A549 (cell line): ENCODE results near the gene HIPK1. TPM values are rescaled to one million over a fixed set of nuclear protein-coding genes. Genes with fewer than 3 reads are reported as not detected.

Experiments
- ATAC-seq, 2 experiments: fragments of 200-7000 bp in 1 of 2; fragments of >200 bp in 1 of 2; cut with Nextera tagmentation in 1 of 2; cut with Tn5 transposase in 1 of 2; 3 replicates each; pipeline versions ENCODE4 v1.8.0 to v1.9.1; 2018 to 2020; ENCODE audit warnings: mild to moderate bottlenecking in 1 of 2, moderate library complexity in 1 of 2
- CTCF ChIA-PET: fragments of 300-600 bp; sonication (Branson Sonifier 250); formaldehyde crosslinking; extraction: SDS; loops from one replicate; lab custom pipeline; 2021; ENCODE audit warnings: antibody characterized with exemption, inconsistent platforms; lab: Yijun Ruan, JAX
- POLR2A ChIA-PET: fragments of 350-600 bp; formaldehyde crosslinking; extraction: SDS; loops from one replicate; lab custom pipeline; 2021; ENCODE audit warnings: antibody characterized with exemption, inconsistent platforms; lab: Yijun Ruan, JAX
- DNase-seq, 2 experiments: peaks; one replicate each; pipeline versions ENCODE4 v3.0.0 to v3.0.0-alpha.2; 2011 to 2016; ENCODE audit warnings: low read depth in 1 of 2, low spot score in 1 of 2
- FAIRE-seq: peaks from 2 replicates; lab custom pipeline; 2011; peaks lifted over from hg19 to GRCh38; lab: Jason Lieb, UNC
- H3K27ac ChIP-seq, 2 experiments: fragments of >200 bp; sonication (Bioruptor Twin); formaldehyde crosslinking; 3 replicates each; pipeline ENCODE4 v1.5.1; 2016 to 2017
- H3K4me1 ChIP-seq: fragments of >200 bp; sonication (Bioruptor Twin); formaldehyde crosslinking; 3 replicates; pipeline ENCODE4 v1.6.1; 2016
- H3K4me2 ChIP-seq: fragments of >200 bp; sonication (Bioruptor Twin); formaldehyde crosslinking; 3 replicates; pipeline ENCODE4 v1.6.1; 2016
- H3K4me3 ChIP-seq: fragments of >200 bp; sonication (Bioruptor Twin); formaldehyde crosslinking; 3 replicates; pipeline ENCODE4 v1.5.1; 2016
- H3K9me3 ChIP-seq: fragments of >200 bp; sonication (Bioruptor Twin); formaldehyde crosslinking; 3 replicates; pipeline ENCODE4 v1.6.1; 2016
- ATOH8 ChIP-seq: fragments of 250-450 bp; sonication (Bioruptor Pico); IDR thresholded peaks from 2 replicates; pipeline ENCODE4 v1.5.0; 2020; ENCODE audit warnings: low read depth, mild to moderate bottlenecking, moderate library complexity
- CHD2 ChIP-seq: fragments of 150-350 bp; IDR thresholded peaks from 2 replicates; pipeline ENCODE4 v1.6.1; 2014; ENCODE audit warnings: low read length; ENCODE audit not compliant: partially characterized antibody
- CTCF ChIP-seq: fragments of >200 bp; sonication (Bioruptor Twin); formaldehyde crosslinking; IDR thresholded peaks from 3 replicates; pipeline ENCODE4 v1.5.1; 2016
- EHMT2 ChIP-seq: fragments of 200-600 bp; sonication (generic); IDR thresholded peaks from 2 replicates; pipeline ENCODE4 v1.6.1; 2016; ENCODE audit warnings: antibody characterized with exemption, low read depth, mild to moderate bottlenecking, moderate library complexity
- EP300 ChIP-seq, 2 experiments: fragments of >200 bp; sonication (Bioruptor Twin); formaldehyde crosslinking; IDR thresholded peaks; 2 replicates in 1 of 2; 3 replicates in 1 of 2; pipeline ENCODE4 v1.6.1; 2016 to 2017
- FOSB ChIP-seq: fragments of 250-450 bp; sonication (Bioruptor Pico); IDR thresholded peaks from 2 replicates; pipeline ENCODE4 v1.5.0; 2020; ENCODE audit warnings: mild to moderate bottlenecking, moderate library complexity
- FOXS1 ChIP-seq: fragments of 250-450 bp; sonication (Bioruptor Pico); IDR thresholded peaks from 2 replicates; pipeline ENCODE4 v1.5.0; 2020; ENCODE audit warnings: mild to moderate bottlenecking, moderate library complexity
- HOXA7 ChIP-seq: fragments of 250-450 bp; sonication (Bioruptor Pico); IDR thresholded peaks from 2 replicates; pipeline ENCODE4 v1.5.0; 2020; ENCODE audit warnings: mild to moderate bottlenecking, moderate library complexity
- HOXB5 ChIP-seq: fragments of 250-450 bp; sonication (Bioruptor Pico); IDR thresholded peaks from 2 replicates; pipeline ENCODE4 v1.5.0; 2020; ENCODE audit warnings: mild to moderate bottlenecking, moderate library complexity
- JUNB ChIP-seq: fragments of >200 bp; sonication (Bioruptor Twin); formaldehyde crosslinking; IDR thresholded peaks from 2 replicates; pipeline ENCODE4 v1.6.1; 2016
- KDM1A ChIP-seq: fragments of 200-600 bp; sonication (generic); IDR thresholded peaks from 2 replicates; pipeline ENCODE4 v1.6.1; 2016; ENCODE audit warnings: low read depth, mild to moderate bottlenecking
- MAZ ChIP-seq: fragments of 150-350 bp; IDR thresholded peaks from 2 replicates; pipeline ENCODE4 v1.6.1; 2014; ENCODE audit warnings: antibody characterized with exemption, low read depth, low read length, borderline replicate concordance
- NR3C1 ChIP-seq: fragments of >200 bp; sonication (Bioruptor Twin); formaldehyde crosslinking; IDR thresholded peaks from 3 replicates; pipeline ENCODE4 v1.6.1; 2017
- PHF8 ChIP-seq: fragments of 200-600 bp; sonication (generic); IDR thresholded peaks from 2 replicates; pipeline ENCODE4 v1.6.1; 2016; ENCODE audit warnings: low read depth, mild to moderate bottlenecking, antibody characterized with exemption, moderate library complexity, borderline replicate concordance
- POLR2A ChIP-seq: IDR thresholded peaks from 2 replicates; pipeline ENCODE4 v1.6.1; 2012; ENCODE audit warnings: mild to moderate bottlenecking, low read length
- POLR2AphosphoS2 ChIP-seq: conservative IDR thresholded peaks from 2 replicates; pipeline ENCODE4 v1.6.1; 2012; ENCODE audit warnings: low read length, improper control_type of control experiment, inconsistent platforms
- RAD21 ChIP-seq, 2 experiments: fragments of >200 bp in 1 of 2; sonication (Bioruptor Twin) in 1 of 2; formaldehyde crosslinking in 1 of 2; IDR thresholded peaks in 1 of 2; conservative IDR thresholded peaks in 1 of 2; 2 replicates in 1 of 2; 3 replicates in 1 of 2; pipeline ENCODE4 v1.6.1; 2012 to 2018; ENCODE audit warnings: inconsistent platforms in 1 of 2
- RCOR1 ChIP-seq: fragments of 150-350 bp; IDR thresholded peaks from 2 replicates; pipeline ENCODE4 v1.6.1; 2014; ENCODE audit warnings: antibody characterized with exemption, low read length, low read depth
- RFX5 ChIP-seq: fragments of 450-650 bp; IDR thresholded peaks from 2 replicates; pipeline ENCODE4 v1.7.1; 2014; ENCODE audit warnings: antibody characterized with exemption, mild to moderate bottlenecking, moderate library complexity
- RNF2 ChIP-seq: fragments of 200-600 bp; sonication (generic); IDR thresholded peaks from 2 replicates; pipeline ENCODE4 v1.6.1; 2016; ENCODE audit warnings: low read depth, mild to moderate bottlenecking, antibody characterized with exemption, moderate library complexity, borderline replicate concordance
- SMC3 ChIP-seq: fragments of >200 bp; sonication (Bioruptor Twin); formaldehyde crosslinking; IDR thresholded peaks from 3 replicates; pipeline ENCODE4 v1.6.1; 2018; ENCODE audit warnings: inconsistent platforms
- SREBF2 ChIP-seq: fragments of 450-650 bp; IDR thresholded peaks from 2 replicates; pipeline ENCODE4 v1.6.1; 2014; ENCODE audit warnings: mild to moderate bottlenecking, moderate library complexity
- TFCP2L1 ChIP-seq: fragments of 250-450 bp; sonication (Bioruptor Pico); IDR thresholded peaks from 2 replicates; pipeline ENCODE4 v1.5.0; 2021; ENCODE audit warnings: mild to moderate bottlenecking
- ZC3H11A ChIP-seq: fragments of 450-650 bp; IDR thresholded peaks from 2 replicates; pipeline ENCODE4 v1.6.1; 2014; ENCODE audit warnings: antibody characterized with exemption, mild to moderate bottlenecking
- ZNF302 ChIP-seq: fragments of 250-450 bp; sonication (Bioruptor Pico); IDR thresholded peaks from 2 replicates; pipeline ENCODE4 v1.9.0; 2021; ENCODE audit warnings: inconsistent platforms, mild to moderate bottlenecking, moderate library complexity
- WGBS: methylation state at CpG from one replicate; pipeline ENCODE4 v1.1.6; 2017; ENCODE audit errors: missing lambda C conversion rate; 5-methylcytosine and 5-hydroxymethylcytosine counted together
- polyA plus RNA-seq, 4 experiments: library from polyadenylated mRNA; depleted of rRNA in 3 of 4; stranded (reverse); fragments of >200 nt; fragmentation: RNase III in 1 of 4; extraction: RNeasy Plus Mini Kit Qiagen cat#74134 plus additional on column Dnase treatment in 1 of 4; gene quantifications; 2 replicates in 3 of 4; 3 replicates in 1 of 4; pipeline ENCODE4 v1.2.3, GENCODE V29; 2011 to 2017
- TF ChIP-seq, protein P1 (sequence below): fragments of 150-350 bp; IDR thresholded peaks from 2 replicates; pipeline ENCODE4 v1.6.1; 2014; ENCODE audit warnings: low read depth, mild to moderate bottlenecking, low read length

Gene HIPK1
- polyA plus RNA-seq, 2 of the 4 experiments (the other 2 are of a cell fraction) = 11.3 to 27.4 TPM

- CTCF ChIA-PET = interaction anchor here (1.2 to 1.4 kb wide), 2 partner anchors 9 to 17 kb away, joined by 3 read pairs; partner anchors contain the start of gene AP4B1
- WGBS = 29% methylated on average over 6 of the region's 6 CpGs
- FAIRE-seq = no peak
- H3K9me3 ChIP-seq = no peaks in the 10 kb centered on the region
- no peak for TF ChIP-seq POLR2A
- TF ChIP-seq POLR2AphosphoS2 = no peak
- TF ChIP-seq KDM1A = no peak
- TF ChIP-seq FOXS1 (CRISPR knock-in tag) = no peak
- TF ChIP-seq TFCP2L1 (CRISPR knock-in tag) = no peak
- no peak for TF ChIP-seq RCOR1
- TF ChIP-seq NR3C1 = no peak
- TF ChIP-seq CHD2 = no peak
- TF ChIP-seq EHMT2 = no peak
- no peak for TF ChIP-seq EP300 (IDR thresholded peaks at IDR 0.05)
- no peak for TF ChIP-seq ZC3H11A
- no peak for TF ChIP-seq ZNF302
- TF ChIP-seq RAD21 (conservative IDR thresholded peaks at IDR 0.05 in 1 of 2, IDR thresholded peaks at IDR 0.05 in 1 of 2) = no peak
- no peak for TF ChIP-seq RNF2
- TF ChIP-seq SREBF2 = no peak
- TF ChIP-seq FOSB (CRISPR knock-in tag) = no peak
- no peak for TF ChIP-seq ATOH8 (CRISPR knock-in tag)
- TF ChIP-seq, all 56 proteins: peak for 0
- Histone ChIP-seq H3K4me2 (peak within 1 kb of the TSS; percentile 71), H3K27ac (peak within 1 kb of the TSS in 1 of 2 experiments; percentile 56; a peak in 2 of 6 replicates), H3K4me3 (no peak within 1 kb of the TSS), H3K4me1 (peaks cover 19% of the 10 kb centered on the region)
- DNase-seq (peak in 1 of 2 experiments; percentile 22), ATAC-seq (no peak)
- POLR2A ChIA-PET = no interaction called here
These were observed 41.5 kb upstream of the HIPK1 start, which contains the start of gene BCL2L15 for GRCh38 chr1:113887402-113888175. TSS of gene BCL2L15 (minus strand) at chr1:113887581. CDS start at chr1:113887375, 206 bp downstream.

DNA sequence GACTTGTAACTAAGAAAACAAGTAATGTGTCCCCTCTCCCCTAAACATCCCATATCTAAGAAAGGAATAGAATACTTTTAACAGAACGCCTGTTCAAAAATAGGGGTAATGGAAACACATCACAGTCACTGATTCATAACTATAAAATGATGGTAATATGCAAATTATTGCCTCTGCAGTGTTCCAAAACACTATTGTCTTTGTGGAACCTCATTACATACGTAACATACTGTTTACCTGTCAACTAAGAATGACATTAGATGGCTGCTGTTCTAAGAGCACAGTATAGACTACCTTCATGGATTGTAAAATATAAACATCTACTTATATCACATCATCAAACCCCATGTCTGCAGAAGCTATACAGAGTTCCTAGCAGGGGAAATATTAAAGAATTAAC lies 38.3 kb upstream of the HIPK1 start:
- Histone ChIP-seq H3K27ac (no peak overlapping the region), H3K4me1 (peaks cover 19% of the 10 kb centered on the region), H3K9me3 (no peaks in the 10 kb centered on the region), H3K4me2 (no peak overlapping the region), H3K4me3 (no peak overlapping the region)
- no peak for TF ChIP-seq HOXB5 (CRISPR knock-in tag)
- TF ChIP-seq, protein P1, sequence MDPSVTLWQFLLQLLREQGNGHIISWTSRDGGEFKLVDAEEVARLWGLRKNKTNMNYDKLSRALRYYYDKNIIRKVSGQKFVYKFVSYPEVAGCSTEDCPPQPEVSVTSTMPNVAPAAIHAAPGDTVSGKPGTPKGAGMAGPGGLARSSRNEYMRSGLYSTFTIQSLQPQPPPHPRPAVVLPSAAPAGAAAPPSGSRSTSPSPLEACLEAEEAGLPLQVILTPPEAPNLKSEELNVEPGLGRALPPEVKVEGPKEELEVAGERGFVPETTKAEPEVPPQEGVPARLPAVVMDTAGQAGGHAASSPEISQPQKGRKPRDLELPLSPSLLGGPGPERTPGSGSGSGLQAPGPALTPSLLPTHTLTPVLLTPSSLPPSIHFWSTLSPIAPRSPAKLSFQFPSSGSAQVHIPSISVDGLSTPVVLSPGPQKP = no peak
- no peak for TF ChIP-seq EP300 (IDR thresholded peaks at IDR 0.05)
- TF ChIP-seq RFX5 = no peak
- TF ChIP-seq JUNB = no peak
- TF ChIP-seq ATOH8 (CRISPR knock-in tag) = no peak
- TF ChIP-seq MAZ = no peak
- no peak for TF ChIP-seq HOXA7 (CRISPR knock-in tag)
- TF ChIP-seq RAD21 (conservative IDR thresholded peaks at IDR 0.05 in 1 of 2, IDR thresholded peaks at IDR 0.05 in 1 of 2) = no peak
- no peak for TF ChIP-seq FOSB (CRISPR knock-in tag)
- no peak for TF ChIP-seq CTCF
- TF ChIP-seq SREBF2 = no peak
- no peak for TF ChIP-seq PHF8
- TF ChIP-seq POLR2A = no peak
- no peak for TF ChIP-seq SMC3
- no peak for ATAC-seq
- no peak for FAIRE-seq
- POLR2A ChIA-PET = no interaction called here
- WGBS = 35% methylated on average over 2 of the region's 2 CpGs
- no peak for DNase-seq
- CTCF ChIA-PET = interaction anchor here (0.7 to 1.3 kb wide), 2 partner anchors 52 to 127 kb away, joined by 3 to 6 read pairs; no protein-coding TSS in a partner anchor
